H1 (cell line): ENCODE results near the gene KDM5A. TPM values are rescaled to one million over a fixed set of nuclear protein-coding genes. Genes with fewer than 3 reads are reported as not detected.

Source experiments
- CTCF ChIA-PET: fragments of 300-600 bp; sonication (Branson Sonifier 250); formaldehyde crosslinking; loops from one replicate; lab custom pipeline; 2021; ENCODE audit not compliant: partially characterized antibody; lab: Charles Lee
- POLR2A ChIA-PET: fragments of 300-600 bp; sonication (Branson Sonifier 250); formaldehyde crosslinking; loops from one replicate; lab custom pipeline; 2021; ENCODE audit warnings: inconsistent platforms; ENCODE audit not compliant: partially characterized antibody; lab: Charles Lee
- DNase-seq, 2 experiments: peaks; one replicate each; pipeline versions ENCODE4 v3.0.0 to v3.0.0-alpha.2; 2010 to 2022; ENCODE audit warnings: low spot score in 2 of 2, low read depth in 1 of 2, mixed read lengths in 1 of 2
- FAIRE-seq: peaks from 2 replicates; lab custom pipeline; 2011; peaks lifted over from hg19 to GRCh38; lab: Jason Lieb, UNC
- H2AFZ ChIP-seq: 2 replicates; pipeline ENCODE4 v1.8.1; 2012; ENCODE audit warnings: low read length, inconsistent platforms
- H2AK5ac ChIP-seq: 2 replicates; pipeline ENCODE4 v1.6.1; 2013; ENCODE audit warnings: low read depth, low read length
- H2BK120ac ChIP-seq: replicated peaks from 2 replicates; pipeline ENCODE3; 2013; ENCODE audit warnings: low read depth, low read length, inconsistent platforms
- H2BK12ac ChIP-seq: 2 replicates; pipeline ENCODE4 v1.6.1; 2013; ENCODE audit warnings: low read depth, low read length
- H2BK15ac ChIP-seq: 2 replicates; pipeline ENCODE4 v1.6.1; 2013; ENCODE audit warnings: low read length
- H2BK20ac ChIP-seq: 2 replicates; pipeline ENCODE4 v1.6.1; 2013; ENCODE audit warnings: low read length
- H2BK5ac ChIP-seq: 2 replicates; pipeline ENCODE4 v1.6.1; 2013; ENCODE audit warnings: low read depth, low read length
- H3K14ac ChIP-seq: 2 replicates; pipeline ENCODE4 v1.6.1; 2013; ENCODE audit warnings: inconsistent platforms; ENCODE audit not compliant: insufficient read length
- H3K18ac ChIP-seq: 2 replicates; pipeline ENCODE4 v1.6.1; 2013; ENCODE audit warnings: low read length; ENCODE audit errors: extremely low read depth
- H3K23ac ChIP-seq: 2 replicates; pipeline ENCODE4 v1.6.1; 2013; ENCODE audit warnings: inconsistent platforms; ENCODE audit not compliant: insufficient read length
- H3K23me2 ChIP-seq: 2 replicates; pipeline ENCODE4 v1.6.1; 2013; ENCODE audit warnings: low read depth, low read length
- H3K27ac ChIP-seq: 2 replicates; pipeline ENCODE4 v1.6.1; 2011; ENCODE audit warnings: low read depth, low read length, inconsistent platforms
- H3K27me3 ChIP-seq, 4 experiments: replicated peaks in 1 of 4; 1 replicate in 1 of 4; 2 replicates in 3 of 4; pipeline versions ENCODE4 v1.6.1 to v1.8.1; 2011 to 2013; ENCODE audit warnings: low read length in 3 of 4, mild to moderate bottlenecking in 3 of 4, inconsistent platforms in 2 of 4, mixed read lengths in 2 of 4, moderate library complexity in 1 of 4; ENCODE audit not compliant: control insufficient read depth in 3 of 4, insufficient read depth in 3 of 4; ENCODE audit errors: extremely low read depth in 1 of 4
- H3K36me3 ChIP-seq, 4 experiments: 2 replicates each; pipeline versions ENCODE4 v1.6.1 to v1.8.1; 2011 to 2013; ENCODE audit warnings: mild to moderate bottlenecking in 4 of 4, low read length in 3 of 4, moderate library complexity in 2 of 4, control low read depth in 1 of 4, inconsistent platforms in 1 of 4; ENCODE audit not compliant: insufficient read depth in 4 of 4, control insufficient read depth in 2 of 4
- H3K4ac ChIP-seq: replicated peaks from 2 replicates; pipeline ENCODE3; 2013; ENCODE audit warnings: low read length, low read depth, mixed read lengths, inconsistent platforms; ENCODE audit not compliant: insufficient read length
- H3K4me1 ChIP-seq, 4 experiments: replicated peaks in 1 of 4; 1 replicate in 1 of 4; 2 replicates in 3 of 4; pipeline versions ENCODE4 v1.6.1 to v1.8.1; 2011 to 2013; ENCODE audit warnings: low read length in 3 of 4, inconsistent platforms in 2 of 4, mixed read lengths in 1 of 4; ENCODE audit not compliant: insufficient read depth in 4 of 4, control insufficient read depth in 3 of 4
- H3K4me2 ChIP-seq, 2 experiments: 2 replicates each; pipeline versions ENCODE4 v1.6.1 to v1.8.1; 2011 to 2013; ENCODE audit warnings: low read depth in 2 of 2, low read length in 2 of 2, control low read depth in 1 of 2, inconsistent platforms in 1 of 2, mild to moderate bottlenecking in 1 of 2; ENCODE audit not compliant: insufficient read depth in 1 of 2
- H3K4me3 ChIP-seq, 4 experiments: fragments of 200-600, 300-600 bp in 1 of 4; sonication (generic), shearing (Covaris generic), sonication (Bioruptor Twin) in 1 of 4; 2 replicates each; pipeline versions ENCODE4 v1.5.1 to v1.8.1; 2011 to 2016; ENCODE audit warnings: low read length in 4 of 4, low read depth in 3 of 4, control low read depth in 2 of 4, inconsistent platforms in 2 of 4, mild to moderate bottlenecking in 2 of 4, mixed read lengths in 1 of 4, moderate library complexity in 1 of 4; ENCODE audit not compliant: insufficient read depth in 2 of 4; ENCODE audit errors: extremely low read depth in 1 of 4
- H3K56ac ChIP-seq: replicated peaks from 2 replicates; pipeline ENCODE3; 2013; ENCODE audit warnings: low read depth, mild to moderate bottlenecking, mixed read lengths, low read length, inconsistent platforms; ENCODE audit not compliant: insufficient read length
- H3K79me1 ChIP-seq: 2 replicates; pipeline ENCODE4 v1.6.1; 2013; ENCODE audit warnings: low read depth, low read length, control low read depth
- H3K79me2 ChIP-seq, 2 experiments: 2 replicates each; pipeline versions ENCODE4 v1.6.1 to v1.8.1; 2012 to 2013; ENCODE audit warnings: low read length in 2 of 2, mild to moderate bottlenecking in 2 of 2, inconsistent platforms in 1 of 2; ENCODE audit not compliant: insufficient read depth in 2 of 2, control insufficient read depth in 1 of 2
- H3K9ac ChIP-seq, 4 experiments: replicated peaks in 1 of 4; 1 replicate in 1 of 4; 2 replicates in 3 of 4; pipeline versions ENCODE4 v1.6.1 to v1.8.1; 2011 to 2013; ENCODE audit warnings: low read depth in 3 of 4, low read length in 3 of 4, control low read depth in 2 of 4, mild to moderate bottlenecking in 2 of 4, moderate library complexity in 2 of 4, inconsistent platforms in 1 of 4; ENCODE audit errors: extremely low read depth in 1 of 4
- H3K9me3 ChIP-seq, 2 experiments: 2 replicates each; pipeline versions ENCODE4 v1.6.1 to v1.8.1; 2012 to 2013; ENCODE audit warnings: mild to moderate bottlenecking in 2 of 2, moderate library complexity in 2 of 2, control low read depth in 1 of 2, inconsistent platforms in 1 of 2, low read depth in 1 of 2, low read length in 1 of 2, mixed read lengths in 1 of 2; ENCODE audit not compliant: insufficient read depth in 2 of 2
- H4K20me1 ChIP-seq, 2 experiments: replicated peaks in 1 of 2; 2 replicates each; pipeline versions ENCODE3 to v1.8.1; 2011 to 2013; ENCODE audit warnings: inconsistent platforms in 2 of 2, low read length in 2 of 2, mild to moderate bottlenecking in 1 of 2; ENCODE audit not compliant: insufficient read depth in 2 of 2, control insufficient read depth in 1 of 2
- H4K5ac ChIP-seq: 2 replicates; pipeline ENCODE4 v1.6.1; 2013; ENCODE audit warnings: low read length, low read depth, mixed read lengths, inconsistent platforms; ENCODE audit not compliant: insufficient read length
- H4K8ac ChIP-seq: 2 replicates; pipeline ENCODE4 v1.8.0; 2013; ENCODE audit warnings: mild to moderate bottlenecking, moderate library complexity, low read length, inconsistent platforms; ENCODE audit not compliant: insufficient read depth; ENCODE audit errors: extremely low read depth
- H4K91ac ChIP-seq: replicated peaks from 2 replicates; pipeline ENCODE3; 2013; ENCODE audit warnings: low read length, mixed read lengths, inconsistent platforms; ENCODE audit not compliant: insufficient read length
- CEBPB ChIP-seq: IDR thresholded peaks from 2 replicates; pipeline ENCODE4 v1.6.1; 2012; ENCODE audit warnings: low read depth, low read length
- FOSL1 ChIP-seq: IDR thresholded peaks from 2 replicates; pipeline ENCODE4 v1.6.1; 2011; ENCODE audit warnings: mild to moderate bottlenecking, low read depth, low read length, moderate library complexity; ENCODE audit not compliant: insufficient read depth
- HDAC2 ChIP-seq, 2 experiments: fragments of 300-600 bp in 1 of 2; sonication (generic) in 1 of 2; IDR thresholded peaks; 2 replicates each; pipeline ENCODE4 v1.6.1; 2011 to 2012; ENCODE audit warnings: low read depth in 2 of 2, low read length in 2 of 2, mild to moderate bottlenecking in 2 of 2, moderate library complexity in 2 of 2, borderline replicate concordance in 1 of 2, inconsistent platforms in 1 of 2
- RFX5 ChIP-seq: IDR thresholded peaks from 2 replicates; pipeline ENCODE4 v1.6.1; 2011; ENCODE audit warnings: low read depth, low read length, improper control_type of control experiment, borderline replicate concordance
- SP2 ChIP-seq: IDR thresholded peaks from 2 replicates; pipeline ENCODE4 v1.6.1; 2012; ENCODE audit warnings: mild to moderate bottlenecking, low read length, inconsistent platforms
- TAF1 ChIP-seq: IDR thresholded peaks from 2 replicates; pipeline ENCODE4 v1.6.1; 2011; ENCODE audit warnings: mild to moderate bottlenecking, low read depth, low read length
- WGBS, 2 experiments: shearing (Covaris generic) in 1 of 2; methylation state at CpG; one replicate each; pipeline versions ENCODE4 v1.1.6 to v1.1.7; 2013 to 2015; ENCODE audit warnings: low lambda C conversion rate in 2 of 2, mixed read lengths in 2 of 2, inconsistent platforms in 1 of 2, low coverage in 1 of 2, missing lambda C conversion rate in 1 of 2; ENCODE audit not compliant: insufficient replicate concordance in 2 of 2, insufficient coverage in 1 of 2, insufficient read length in 1 of 2; ENCODE audit errors: extremely low coverage in 1 of 2, missing lambda C conversion rate in 1 of 2; 5-methylcytosine and 5-hydroxymethylcytosine counted together
- polyA plus RNA-seq, 7 experiments: library from polyadenylated mRNA; depleted of rRNA in 3 of 7; stranded (reverse) in 5 of 7; unstranded in 2 of 7; fragments of >200 nt in 5 of 7; fragments of 200-250 nt in 2 of 7; gene quantifications; 1 replicate in 5 of 7; 2 replicates in 1 of 7; 4 replicates in 1 of 7; pipeline versions ENCODE4 v1.2.1 to v1.2.3, GENCODE V29; 2011 to 2013; ENCODE audit warnings: missing spikeins in 2 of 7, mixed read lengths in 2 of 7
- total RNA-seq: library from RNA; stranded (reverse); fragmentation: NEBNext Ultra II Directional; extraction: Animal tissue kit (Norgen Biotek cat#: 25700); gene quantifications from 2 replicates; pipeline ENCODE4 v1.2.1, GENCODE V29; 2021
- TF ChIP-seq, protein P1 (sequence below): IDR thresholded peaks from 2 replicates; pipeline ENCODE4 v1.6.1; 2011; ENCODE audit warnings: low read length, improper control_type of control experiment
- TF ChIP-seq, protein P2 (sequence below): IDR thresholded peaks from 2 replicates; pipeline ENCODE4 v1.6.1; 2012; ENCODE audit warnings: low read length, inconsistent platforms
- TF ChIP-seq, protein P3 (sequence below): IDR thresholded peaks from 2 replicates; pipeline ENCODE4 v1.6.1; 2012; ENCODE audit warnings: inconsistent platforms

The KDM5A gene
- total and polyA plus RNA-seq, 2 of the 8 experiments (the other 6 are each of a cell fraction or from before 2014, with no cell fraction given) = 6.3 to 36.9 TPM

DNA sequence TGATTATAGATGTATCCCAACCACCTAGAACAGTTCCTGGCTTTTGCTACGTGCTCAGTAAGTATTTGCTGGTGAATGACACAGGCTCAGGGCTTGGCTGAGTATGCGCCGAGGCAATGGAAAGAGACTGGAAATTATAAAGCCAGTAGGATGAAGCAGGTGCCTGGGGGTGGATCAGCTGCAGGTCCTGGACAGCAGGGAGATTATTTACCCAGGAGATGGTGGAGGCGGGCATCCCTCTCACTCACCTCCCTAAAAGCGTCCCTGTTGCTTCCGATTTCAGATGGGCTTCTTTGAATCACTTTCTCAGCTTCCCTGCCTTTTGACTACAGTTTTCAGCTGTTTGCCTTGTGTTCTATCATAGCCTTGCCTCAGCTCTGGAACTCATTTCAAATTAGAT, 132.9 kb downstream of the KDM5A start:
- no peak overlapping the region for H3K56ac ChIP-seq
- ChIA-PET CTCF (interaction anchor here (1.2 kb wide), 1 partner anchor 36 kb away, joined by 3 read pairs; no protein-coding TSS in a partner anchor), POLR2A (no interaction called here)
- no peak overlapping the region for H3K18ac ChIP-seq
- H2BK5ac ChIP-seq = no peak overlapping the region
- no peak overlapping the region for H3K4me3 ChIP-seq
- no peaks in the 10 kb centered on the region for H3K9me3 ChIP-seq
- no peak for FAIRE-seq
- 98% methylated on average over 6 of the region's 6 CpGs; no CpG with 5 or more reads in 1 of the 2 experiments for WGBS, 2 experiments
- H3K23me2 ChIP-seq = no peaks in the 10 kb centered on the region
- no peak overlapping the region for H2BK12ac ChIP-seq
- H4K5ac ChIP-seq = no peak overlapping the region
- no peak overlapping the region; the same call in 1 of the 2 replicates for H4K8ac ChIP-seq
- no peak overlapping the region for H2BK15ac ChIP-seq
- H2AK5ac ChIP-seq = no peak overlapping the region
- H4K91ac ChIP-seq = no peak overlapping the region
- H3K14ac ChIP-seq = no peak overlapping the region
- H3K9ac ChIP-seq = no peak overlapping the region
- no peak overlapping the region for H3K27ac ChIP-seq
- no peak overlapping the region for H3K4ac ChIP-seq
- H3K23ac ChIP-seq = no peak overlapping the region
- no peaks in the 10 kb centered on the region for H3K36me3 ChIP-seq
- no peaks in the 10 kb centered on the region for H3K79me2 ChIP-seq
- H2BK20ac ChIP-seq = no peak overlapping the region
- no peak overlapping the region for H2BK120ac ChIP-seq
- H4K20me1 ChIP-seq = no peaks in the 10 kb centered on the region
- 0 out of 7 replicates have a peak, but pooled peaks cover 0 to 5% (median 0%) of the 10 kb centered on the region in 4 experiments for H3K27me3 ChIP-seq
- no peaks in the 10 kb centered on the region for H3K79me1 ChIP-seq
- peak in 1 of 2 experiments; percentile 8 for DNase-seq
- H2AFZ ChIP-seq = no peak overlapping the region
- H3K4me2 ChIP-seq = no peak overlapping the region
- no peaks in the 10 kb centered on the region for H3K4me1 ChIP-seq
- TF ChIP-seq, protein P1, sequence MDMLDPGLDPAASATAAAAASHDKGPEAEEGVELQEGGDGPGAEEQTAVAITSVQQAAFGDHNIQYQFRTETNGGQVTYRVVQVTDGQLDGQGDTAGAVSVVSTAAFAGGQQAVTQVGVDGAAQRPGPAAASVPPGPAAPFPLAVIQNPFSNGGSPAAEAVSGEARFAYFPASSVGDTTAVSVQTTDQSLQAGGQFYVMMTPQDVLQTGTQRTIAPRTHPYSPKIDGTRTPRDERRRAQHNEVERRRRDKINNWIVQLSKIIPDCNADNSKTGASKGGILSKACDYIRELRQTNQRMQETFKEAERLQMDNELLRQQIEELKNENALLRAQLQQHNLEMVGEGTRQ = no peak
- TF ChIP-seq CEBPB (no peak), FOSL1 (no peak), RFX5 (no peak), HDAC2 (IDR thresholded peaks at IDR 0.05; ENCODE audit: borderline replicate concordance in 1 of 2, low read depth in 2 of 2, low read length in 2 of 2) (no peak), TAF1 (no peak), SP2 (no peak)
- TF ChIP-seq, protein P2, sequence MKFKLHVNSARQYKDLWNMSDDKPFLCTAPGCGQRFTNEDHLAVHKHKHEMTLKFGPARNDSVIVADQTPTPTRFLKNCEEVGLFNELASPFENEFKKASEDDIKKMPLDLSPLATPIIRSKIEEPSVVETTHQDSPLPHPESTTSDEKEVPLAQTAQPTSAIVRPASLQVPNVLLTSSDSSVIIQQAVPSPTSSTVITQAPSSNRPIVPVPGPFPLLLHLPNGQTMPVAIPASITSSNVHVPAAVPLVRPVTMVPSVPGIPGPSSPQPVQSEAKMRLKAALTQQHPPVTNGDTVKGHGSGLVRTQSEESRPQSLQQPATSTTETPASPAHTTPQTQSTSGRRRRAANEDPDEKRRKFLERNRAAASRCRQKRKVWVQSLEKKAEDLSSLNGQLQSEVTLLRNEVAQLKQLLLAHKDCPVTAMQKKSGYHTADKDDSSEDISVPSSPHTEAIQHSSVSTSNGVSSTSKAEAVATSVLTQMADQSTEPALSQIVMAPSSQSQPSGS = no peak
- TF ChIP-seq, protein P3, sequence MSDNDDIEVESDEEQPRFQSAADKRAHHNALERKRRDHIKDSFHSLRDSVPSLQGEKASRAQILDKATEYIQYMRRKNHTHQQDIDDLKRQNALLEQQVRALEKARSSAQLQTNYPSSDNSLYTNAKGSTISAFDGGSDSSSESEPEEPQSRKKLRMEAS = no peak
